ENCODE results near the gene NAALADL1. TPM values are rescaled to one million over a fixed set of nuclear protein-coding genes. Genes with fewer than 3 reads are reported as not detected.

The NAALADL1 gene
- total and polyA plus RNA-seq, 2 experiments from 2014 or later, result 11.1 to 13.7 TPM

DNA sequence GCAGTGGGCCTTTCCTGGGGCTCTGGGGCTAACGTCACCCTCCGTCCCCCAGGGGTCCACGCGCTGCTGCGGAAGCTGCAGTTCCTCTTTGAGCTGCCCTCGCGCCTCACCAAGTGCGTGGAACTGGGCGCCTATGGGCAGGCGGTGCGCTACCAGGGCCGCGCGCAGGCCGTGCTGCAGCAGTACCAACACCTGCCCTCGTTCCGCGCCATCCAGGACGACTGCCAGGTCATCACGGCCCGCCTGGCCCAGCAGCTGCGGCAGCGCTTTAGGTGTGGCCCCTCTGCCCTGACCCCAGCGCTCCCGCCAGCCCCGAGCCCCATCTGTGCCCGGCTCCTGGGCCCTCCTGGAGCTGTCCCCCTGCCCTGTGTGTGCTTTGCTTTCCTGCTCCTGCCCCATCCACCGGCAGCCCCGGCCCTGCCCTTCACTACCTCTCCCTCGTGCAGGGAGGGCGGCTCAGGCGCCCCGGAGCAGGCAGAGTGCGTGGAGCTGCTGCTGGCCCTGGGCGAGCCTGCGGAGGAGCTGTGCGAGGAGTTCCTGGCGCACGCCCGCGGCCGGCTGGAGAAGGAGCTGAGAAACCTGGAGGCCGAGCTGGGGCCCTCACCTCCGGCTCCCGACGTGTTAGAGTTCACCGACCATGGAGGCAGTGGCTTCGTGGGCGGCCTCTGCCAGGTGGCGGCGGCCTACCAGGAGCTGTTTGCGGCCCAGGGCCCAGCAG is 49.6 kb upstream of the NAALADL1 start:
- H3K27ac ChIP-seq (ENCODE audit: low read depth), result no peak overlapping the region
- no peak overlapping the region for H3K4me3 ChIP-seq
- no peak overlapping the region for H2AFZ ChIP-seq
- H3K4me1 ChIP-seq (ENCODE audit: insufficient read depth), result peaks cover 7% of the 10 kb centered on the region; the same call in 1 of the 2 replicates
- DNase-seq (ENCODE audit: low spot score), result no peak
- Mint-ChIP-seq H3K27ac (no peak overlapping the region), H3K4me1 (peaks cover 12% of the 10 kb centered on the region), H3K4me3 (no peak overlapping the region), H3K27me3 (ENCODE audit: insufficient read depth, low read depth, poor library complexity) (peaks cover 18% of the 10 kb centered on the region), H3K36me3 (ENCODE audit: low read depth) (peaks cover 10% of the 10 kb centered on the region; the same call in 1 of the 3 replicates), H3K9me3 (peaks cover 2% of the 10 kb centered on the region; the same call in 2 of the 3 replicates)
- peaks cover 20% of the 10 kb centered on the region for H3K79me2 ChIP-seq (replicated peaks; ENCODE audit: insufficient read depth)
- no peaks in the 10 kb centered on the region for H3K27me3 ChIP-seq (ENCODE audit: insufficient read depth)
- TF ChIP-seq CREB1 (CRISPR knock-in tag; IDR thresholded peaks at IDR 0.05; ENCODE audit: low read depth), result no peak
- no peak for TF ChIP-seq POLR2AphosphoS5 (IDR thresholded peaks at IDR 0.05; ENCODE audit: low read depth)
- TF ChIP-seq JUNB (IDR thresholded peaks at IDR 0.05; ENCODE audit: unreplicated experiment), result no peak
- TF ChIP-seq ZNF114 (CRISPR knock-in tag; IDR thresholded peaks at IDR 0.05), result no peak
- TF ChIP-seq NANOG (IDR thresholded peaks at IDR 0.05; ENCODE audit: borderline replicate concordance), result no peak
- no peak for TF ChIP-seq EZH2 (IDR thresholded peaks at IDR 0.05; ENCODE audit: low read depth, unreplicated experiment)
- TF ChIP-seq ZNF331 (CRISPR knock-in tag; IDR thresholded peaks at IDR 0.05; ENCODE audit: low read depth), result no peak
- TF ChIP-seq, protein P1, sequence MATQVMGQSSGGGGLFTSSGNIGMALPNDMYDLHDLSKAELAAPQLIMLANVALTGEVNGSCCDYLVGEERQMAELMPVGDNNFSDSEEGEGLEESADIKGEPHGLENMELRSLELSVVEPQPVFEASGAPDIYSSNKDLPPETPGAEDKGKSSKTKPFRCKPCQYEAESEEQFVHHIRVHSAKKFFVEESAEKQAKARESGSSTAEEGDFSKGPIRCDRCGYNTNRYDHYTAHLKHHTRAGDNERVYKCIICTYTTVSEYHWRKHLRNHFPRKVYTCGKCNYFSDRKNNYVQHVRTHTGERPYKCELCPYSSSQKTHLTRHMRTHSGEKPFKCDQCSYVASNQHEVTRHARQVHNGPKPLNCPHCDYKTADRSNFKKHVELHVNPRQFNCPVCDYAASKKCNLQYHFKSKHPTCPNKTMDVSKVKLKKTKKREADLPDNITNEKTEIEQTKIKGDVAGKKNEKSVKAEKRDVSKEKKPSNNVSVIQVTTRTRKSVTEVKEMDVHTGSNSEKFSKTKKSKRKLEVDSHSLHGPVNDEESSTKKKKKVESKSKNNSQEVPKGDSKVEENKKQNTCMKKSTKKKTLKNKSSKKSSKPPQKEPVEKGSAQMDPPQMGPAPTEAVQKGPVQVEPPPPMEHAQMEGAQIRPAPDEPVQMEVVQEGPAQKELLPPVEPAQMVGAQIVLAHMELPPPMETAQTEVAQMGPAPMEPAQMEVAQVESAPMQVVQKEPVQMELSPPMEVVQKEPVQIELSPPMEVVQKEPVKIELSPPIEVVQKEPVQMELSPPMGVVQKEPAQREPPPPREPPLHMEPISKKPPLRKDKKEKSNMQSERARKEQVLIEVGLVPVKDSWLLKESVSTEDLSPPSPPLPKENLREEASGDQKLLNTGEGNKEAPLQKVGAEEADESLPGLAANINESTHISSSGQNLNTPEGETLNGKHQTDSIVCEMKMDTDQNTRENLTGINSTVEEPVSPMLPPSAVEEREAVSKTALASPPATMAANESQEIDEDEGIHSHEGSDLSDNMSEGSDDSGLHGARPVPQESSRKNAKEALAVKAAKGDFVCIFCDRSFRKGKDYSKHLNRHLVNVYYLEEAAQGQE (IDR thresholded peaks at IDR 0.05; ENCODE audit: unreplicated experiment), result no peak
- TF ChIP-seq, protein P2, sequence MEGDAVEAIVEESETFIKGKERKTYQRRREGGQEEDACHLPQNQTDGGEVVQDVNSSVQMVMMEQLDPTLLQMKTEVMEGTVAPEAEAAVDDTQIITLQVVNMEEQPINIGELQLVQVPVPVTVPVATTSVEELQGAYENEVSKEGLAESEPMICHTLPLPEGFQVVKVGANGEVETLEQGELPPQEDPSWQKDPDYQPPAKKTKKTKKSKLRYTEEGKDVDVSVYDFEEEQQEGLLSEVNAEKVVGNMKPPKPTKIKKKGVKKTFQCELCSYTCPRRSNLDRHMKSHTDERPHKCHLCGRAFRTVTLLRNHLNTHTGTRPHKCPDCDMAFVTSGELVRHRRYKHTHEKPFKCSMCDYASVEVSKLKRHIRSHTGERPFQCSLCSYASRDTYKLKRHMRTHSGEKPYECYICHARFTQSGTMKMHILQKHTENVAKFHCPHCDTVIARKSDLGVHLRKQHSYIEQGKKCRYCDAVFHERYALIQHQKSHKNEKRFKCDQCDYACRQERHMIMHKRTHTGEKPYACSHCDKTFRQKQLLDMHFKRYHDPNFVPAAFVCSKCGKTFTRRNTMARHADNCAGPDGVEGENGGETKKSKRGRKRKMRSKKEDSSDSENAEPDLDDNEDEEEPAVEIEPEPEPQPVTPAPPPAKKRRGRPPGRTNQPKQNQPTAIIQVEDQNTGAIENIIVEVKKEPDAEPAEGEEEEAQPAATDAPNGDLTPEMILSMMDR (conservative IDR thresholded peaks at IDR 0.05; ENCODE audit: low read depth in 2 of 2), result no peak
- TF ChIP-seq EZH2phosphoT487 (IDR thresholded peaks at IDR 0.05; ENCODE audit: unreplicated experiment), result no peak
- TF ChIP-seq STAT1 (IDR thresholded peaks at IDR 0.05; ENCODE audit: unreplicated experiment), result no peak
- TF ChIP-seq, protein P3, sequence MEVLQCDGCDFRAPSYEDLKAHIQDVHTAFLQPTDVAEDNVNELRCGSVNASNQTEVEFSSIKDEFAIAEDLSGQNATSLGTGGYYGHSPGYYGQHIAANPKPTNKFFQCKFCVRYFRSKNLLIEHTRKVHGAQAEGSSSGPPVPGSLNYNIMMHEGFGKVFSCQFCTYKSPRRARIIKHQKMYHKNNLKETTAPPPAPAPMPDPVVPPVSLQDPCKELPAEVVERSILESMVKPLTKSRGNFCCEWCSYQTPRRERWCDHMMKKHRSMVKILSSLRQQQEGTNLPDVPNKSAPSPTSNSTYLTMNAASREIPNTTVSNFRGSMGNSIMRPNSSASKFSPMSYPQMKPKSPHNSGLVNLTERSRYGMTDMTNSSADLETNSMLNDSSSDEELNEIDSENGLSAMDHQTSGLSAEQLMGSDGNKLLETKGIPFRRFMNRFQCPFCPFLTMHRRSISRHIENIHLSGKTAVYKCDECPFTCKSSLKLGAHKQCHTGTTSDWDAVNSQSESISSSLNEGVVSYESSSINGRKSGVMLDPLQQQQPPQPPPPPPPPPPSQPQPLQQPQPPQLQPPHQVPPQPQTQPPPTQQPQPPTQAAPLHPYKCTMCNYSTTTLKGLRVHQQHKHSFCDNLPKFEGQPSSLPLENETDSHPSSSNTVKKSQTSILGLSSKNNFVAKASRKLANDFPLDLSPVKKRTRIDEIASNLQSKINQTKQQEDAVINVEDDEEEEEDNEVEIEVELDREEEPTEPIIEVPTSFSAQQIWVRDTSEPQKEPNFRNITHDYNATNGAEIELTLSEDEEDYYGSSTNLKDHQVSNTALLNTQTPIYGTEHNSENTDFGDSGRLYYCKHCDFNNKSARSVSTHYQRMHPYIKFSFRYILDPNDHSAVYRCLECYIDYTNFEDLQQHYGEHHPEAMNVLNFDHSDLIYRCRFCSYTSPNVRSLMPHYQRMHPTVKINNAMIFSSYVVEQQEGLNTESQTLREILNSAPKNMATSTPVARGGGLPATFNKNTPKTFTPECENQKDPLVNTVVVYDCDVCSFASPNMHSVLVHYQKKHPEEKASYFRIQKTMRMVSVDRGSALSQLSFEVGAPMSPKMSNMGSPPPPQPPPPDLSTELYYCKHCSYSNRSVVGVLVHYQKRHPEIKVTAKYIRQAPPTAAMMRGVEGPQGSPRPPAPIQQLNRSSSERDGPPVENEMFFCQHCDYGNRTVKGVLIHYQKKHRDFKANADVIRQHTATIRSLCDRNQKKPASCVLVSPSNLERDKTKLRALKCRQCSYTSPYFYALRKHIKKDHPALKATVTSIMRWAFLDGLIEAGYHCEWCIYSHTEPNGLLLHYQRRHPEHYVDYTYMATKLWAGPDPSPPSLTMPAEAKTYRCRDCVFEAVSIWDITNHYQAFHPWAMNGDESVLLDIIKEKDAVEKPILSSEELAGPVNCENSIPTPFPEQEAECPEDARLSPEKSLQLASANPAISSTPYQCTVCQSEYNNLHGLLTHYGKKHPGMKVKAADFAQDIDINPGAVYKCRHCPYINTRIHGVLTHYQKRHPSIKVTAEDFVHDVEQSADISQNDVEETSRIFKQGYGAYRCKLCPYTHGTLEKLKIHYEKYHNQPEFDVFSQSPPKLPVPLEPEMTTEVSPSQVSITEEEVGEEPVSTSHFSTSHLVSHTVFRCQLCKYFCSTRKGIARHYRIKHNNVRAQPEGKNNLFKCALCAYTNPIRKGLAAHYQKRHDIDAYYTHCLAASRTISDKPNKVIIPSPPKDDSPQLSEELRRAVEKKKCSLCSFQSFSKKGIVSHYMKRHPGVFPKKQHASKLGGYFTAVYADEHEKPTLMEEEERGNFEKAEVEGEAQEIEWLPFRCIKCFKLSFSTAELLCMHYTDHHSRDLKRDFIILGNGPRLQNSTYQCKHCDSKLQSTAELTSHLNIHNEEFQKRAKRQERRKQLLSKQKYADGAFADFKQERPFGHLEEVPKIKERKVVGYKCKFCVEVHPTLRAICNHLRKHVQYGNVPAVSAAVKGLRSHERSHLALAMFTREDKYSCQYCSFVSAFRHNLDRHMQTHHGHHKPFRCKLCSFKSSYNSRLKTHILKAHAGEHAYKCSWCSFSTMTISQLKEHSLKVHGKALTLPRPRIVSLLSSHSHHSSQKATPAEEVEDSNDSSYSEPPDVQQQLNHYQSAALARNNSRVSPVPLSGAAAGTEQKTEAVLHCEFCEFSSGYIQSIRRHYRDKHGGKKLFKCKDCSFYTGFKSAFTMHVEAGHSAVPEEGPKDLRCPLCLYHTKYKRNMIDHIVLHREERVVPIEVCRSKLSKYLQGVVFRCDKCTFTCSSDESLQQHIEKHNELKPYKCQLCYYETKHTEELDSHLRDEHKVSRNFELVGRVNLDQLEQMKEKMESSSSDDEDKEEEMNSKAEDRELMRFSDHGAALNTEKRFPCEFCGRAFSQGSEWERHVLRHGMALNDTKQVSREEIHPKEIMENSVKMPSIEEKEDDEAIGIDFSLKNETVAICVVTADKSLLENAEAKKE (CRISPR knock-in tag; IDR thresholded peaks at IDR 0.05), result no peak
- TF ChIP-seq, protein P4, sequence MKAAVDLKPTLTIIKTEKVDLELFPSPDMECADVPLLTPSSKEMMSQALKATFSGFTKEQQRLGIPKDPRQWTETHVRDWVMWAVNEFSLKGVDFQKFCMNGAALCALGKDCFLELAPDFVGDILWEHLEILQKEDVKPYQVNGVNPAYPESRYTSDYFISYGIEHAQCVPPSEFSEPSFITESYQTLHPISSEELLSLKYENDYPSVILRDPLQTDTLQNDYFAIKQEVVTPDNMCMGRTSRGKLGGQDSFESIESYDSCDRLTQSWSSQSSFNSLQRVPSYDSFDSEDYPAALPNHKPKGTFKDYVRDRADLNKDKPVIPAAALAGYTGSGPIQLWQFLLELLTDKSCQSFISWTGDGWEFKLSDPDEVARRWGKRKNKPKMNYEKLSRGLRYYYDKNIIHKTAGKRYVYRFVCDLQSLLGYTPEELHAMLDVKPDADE (IDR thresholded peaks at IDR 0.05), result no peak
- H3K4me2 ChIP-seq, result no peak overlapping the region
- H3K36me3 ChIP-seq (ENCODE audit: insufficient read depth), result 0 out of 2 replicates have a peak, but pooled peaks cover 3% of the 10 kb centered on the region
- peaks cover 2% of the 10 kb centered on the region; the same call in 1 of the 2 replicates for H4K20me1 ChIP-seq (replicated peaks; ENCODE audit: insufficient read depth)
- no peaks in the 10 kb centered on the region for H3K9me2 ChIP-seq (ENCODE audit: insufficient read depth)
- H3F3A ChIP-seq (replicated peaks; ENCODE audit: low read depth), result peaks cover 9% of the 10 kb centered on the region; the same call in 1 of the 2 replicates
- ATAC-seq, result no peak
